ENCODE measurements around the gene SLC9A8.

SLC9A8 gene

DNA sequence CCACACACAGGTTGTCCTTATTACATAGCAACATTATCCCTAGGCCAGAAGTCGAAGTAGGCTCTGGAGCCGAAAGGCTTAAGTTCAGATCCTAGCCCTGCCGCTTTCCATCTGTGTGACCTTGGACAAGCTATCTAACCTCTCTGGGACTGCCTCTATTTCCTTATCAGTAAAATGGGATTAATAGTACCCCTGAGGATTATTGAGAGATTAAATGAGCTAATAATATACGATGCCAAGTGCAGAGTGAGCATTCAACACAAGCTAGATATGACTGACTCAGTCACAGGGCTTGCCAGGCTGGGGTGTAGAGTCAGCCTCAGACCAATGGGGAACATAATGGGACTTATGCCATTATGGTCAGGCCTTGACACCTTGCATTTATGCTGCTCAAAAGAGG is 111.6 kb downstream of the SLC9A8 start:
- DNase-seq: no peak

DNA sequence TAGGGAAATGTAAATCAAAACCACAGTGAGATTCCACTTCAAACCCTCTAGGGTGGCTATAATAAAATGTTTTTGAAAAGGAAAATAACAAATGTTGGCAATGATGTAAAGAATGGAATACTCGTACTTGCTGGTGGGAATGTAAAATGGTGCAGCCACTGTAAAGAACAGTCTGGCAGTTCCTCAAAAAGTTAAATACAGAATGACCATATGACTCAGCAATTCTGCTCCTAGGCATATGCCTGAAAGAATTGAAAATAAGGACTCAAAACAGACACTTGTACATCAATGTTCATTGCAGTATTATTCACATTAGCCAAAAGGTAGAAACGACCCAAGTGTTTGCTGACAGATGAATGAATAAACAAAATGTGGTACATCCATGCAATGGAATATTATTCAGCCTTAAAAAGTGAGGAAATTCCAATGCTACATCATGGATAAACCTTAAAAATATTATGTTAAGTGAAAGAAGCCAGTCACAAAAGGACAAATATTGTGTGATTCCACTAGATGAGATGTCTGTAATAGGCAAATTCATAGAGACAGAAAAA is 113.3 kb downstream of the SLC9A8 start:
- no peak for DNase-seq

DNA sequence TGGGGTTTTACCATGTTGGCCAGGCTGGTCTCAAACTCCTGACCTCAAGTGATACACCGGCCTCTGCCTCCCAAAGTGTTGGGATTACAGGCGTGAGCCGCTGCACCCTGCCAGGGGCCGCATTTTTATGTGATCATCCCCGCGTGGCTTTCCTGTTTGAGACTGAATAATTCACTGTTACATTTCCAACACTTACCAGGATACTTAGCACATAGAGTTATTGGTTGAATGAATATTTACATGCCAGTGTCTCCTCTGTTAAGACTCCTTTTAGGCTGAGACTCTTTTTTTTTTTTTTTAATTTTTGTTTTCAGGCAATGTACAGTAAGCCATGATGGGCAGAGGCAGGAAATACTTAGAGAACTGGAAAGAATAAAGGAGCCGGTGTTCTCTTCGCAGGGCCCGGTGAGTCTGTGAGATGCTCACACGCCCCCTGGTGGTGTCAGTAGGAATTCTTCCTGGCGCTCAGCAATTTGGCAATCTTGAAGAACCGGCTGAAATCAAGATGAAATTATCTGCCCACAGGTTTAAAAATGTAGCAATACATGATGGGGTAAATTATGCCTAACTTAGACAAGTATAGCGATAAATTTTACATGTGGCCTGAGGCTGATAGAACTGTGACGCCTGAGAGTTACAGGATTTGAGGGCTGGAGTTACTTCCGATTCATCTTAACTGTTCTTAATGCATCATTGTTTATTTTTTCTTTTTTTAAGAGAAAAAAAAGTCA is 115.9 kb downstream of the SLC9A8 start:
- DNase-seq: peak; percentile 27

DNA sequence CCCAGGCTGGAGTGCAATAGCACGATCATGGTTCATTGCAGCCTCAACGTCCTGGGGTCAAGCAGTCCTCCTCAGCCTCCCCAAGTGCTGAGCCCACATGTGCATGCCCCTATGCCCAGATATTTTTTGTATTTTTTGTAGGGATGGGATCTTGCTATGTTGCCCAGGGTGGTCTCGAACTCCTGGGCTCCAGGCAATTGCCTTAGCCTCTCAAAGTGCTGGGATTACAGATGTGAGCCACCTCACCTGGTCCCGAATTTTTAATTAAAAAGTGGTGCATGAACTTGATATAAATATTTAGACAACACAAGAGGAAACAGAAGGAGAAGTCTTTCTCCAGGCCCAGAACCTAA is 116.5 kb downstream of the SLC9A8 start:
- no peak for DNase-seq

DNA sequence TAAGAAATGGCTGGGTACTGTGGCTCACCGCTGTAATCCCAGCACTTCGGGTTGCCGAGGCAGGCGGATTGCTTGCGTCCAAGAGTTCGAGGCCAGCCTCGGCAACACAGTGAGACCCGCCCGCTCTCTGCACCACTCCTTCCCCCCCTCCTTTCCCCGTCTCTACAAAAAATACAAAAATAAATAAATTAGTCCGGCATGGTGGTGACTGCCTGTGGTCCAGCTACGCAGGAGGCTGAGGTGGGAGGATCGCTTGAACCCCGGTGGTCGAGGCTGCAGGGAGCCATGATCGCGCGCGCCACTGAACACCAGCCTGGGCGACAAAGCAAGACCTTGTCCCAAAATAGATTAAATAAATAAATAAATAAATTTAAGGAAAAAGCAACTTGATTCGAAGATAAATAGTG is 123.1 kb downstream of the SLC9A8 start:
- no peak for DNase-seq

DNA sequence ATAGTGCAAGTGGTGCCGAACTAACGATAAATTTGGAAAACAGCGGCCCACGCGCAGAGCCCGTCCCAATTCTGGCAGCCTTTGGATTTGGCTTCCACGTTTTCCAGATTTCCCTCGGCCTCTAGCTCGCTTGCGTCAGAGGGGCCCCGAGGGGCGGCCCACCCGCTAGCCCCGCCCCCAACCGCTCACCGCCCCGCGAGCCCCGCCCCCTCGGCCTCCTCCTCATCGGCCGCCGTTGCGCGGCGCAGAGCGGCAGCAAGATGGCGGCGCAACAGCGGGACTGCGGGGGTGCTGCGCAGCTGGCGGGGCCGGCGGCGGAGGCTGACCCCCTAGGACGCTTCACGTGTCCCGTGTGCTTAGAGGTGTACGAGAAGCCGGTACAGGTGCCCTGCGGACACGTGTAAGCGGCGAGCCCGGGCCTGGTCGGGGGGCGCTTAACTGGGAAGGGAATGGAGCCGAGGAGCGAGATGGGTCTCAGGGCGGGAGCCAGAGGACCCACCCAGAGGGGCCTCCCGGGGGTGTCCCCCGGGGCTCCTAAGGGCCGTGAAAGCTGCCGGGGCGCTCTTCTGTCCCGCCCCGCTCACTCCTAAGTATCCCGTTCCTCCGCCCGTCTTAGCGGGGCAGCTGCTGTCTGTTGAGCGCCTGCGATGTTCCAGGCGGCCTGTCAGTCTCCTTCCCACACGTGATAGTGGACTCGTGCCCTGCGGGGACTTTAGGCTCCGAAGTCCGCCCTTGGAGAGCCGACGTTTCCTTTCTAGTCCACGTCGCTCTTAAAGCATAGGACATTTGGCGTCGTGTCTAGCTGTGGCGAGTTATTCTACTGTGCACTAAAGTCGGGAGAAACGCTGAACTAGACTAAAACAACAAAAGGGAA is 123.8 kb downstream of the SLC9A8 start, which contains the start of gene RNF114:
Gene RNF114 (plus strand): TSS at position 245 of the 874 bp plus-strand sequence. CDS start 16 bp downstream, at position 261.
- peak; percentile 76 for DNase-seq

DNA sequence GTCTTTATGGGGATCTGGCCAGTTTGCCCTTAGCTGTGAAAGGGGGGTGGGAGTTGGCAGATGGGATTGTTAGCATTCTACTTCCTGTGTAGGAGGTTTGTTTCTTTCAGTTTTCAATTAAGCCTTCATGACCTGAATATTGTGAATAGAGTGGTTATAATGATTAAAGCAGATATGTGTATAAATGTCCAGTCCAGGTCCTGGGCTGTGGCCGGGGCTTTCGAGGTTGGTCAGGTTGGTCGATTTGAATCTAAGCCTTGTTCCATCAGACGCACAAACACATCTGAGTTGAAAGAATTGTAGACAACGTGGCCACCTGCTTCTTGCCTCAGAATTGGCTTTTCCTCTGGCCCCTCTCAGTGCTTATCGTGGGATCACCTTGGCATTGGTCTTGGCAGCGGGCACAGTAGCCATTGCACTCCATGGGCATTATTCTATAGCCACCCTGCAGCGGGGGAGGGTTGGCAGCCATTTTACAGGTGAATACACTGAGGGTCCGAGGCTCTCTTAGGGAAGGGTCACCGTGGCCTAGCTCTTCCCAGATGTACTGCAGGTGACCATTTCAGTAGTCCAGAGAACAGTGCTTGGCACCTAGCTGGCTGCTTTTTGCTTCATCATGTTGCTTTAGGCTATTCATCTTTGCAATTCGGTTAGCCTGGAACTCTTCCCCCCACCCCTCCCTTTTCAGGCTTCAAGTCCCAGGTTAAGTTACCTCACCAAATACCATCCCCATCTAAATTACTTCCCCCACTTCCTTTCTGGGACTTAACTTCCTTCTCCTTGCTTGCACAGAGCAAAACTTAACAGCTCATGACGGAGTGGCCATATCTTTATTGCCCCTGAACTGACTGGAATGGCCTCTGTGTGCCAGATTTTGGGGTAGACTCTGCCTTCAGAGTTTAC is 124.7 kb downstream of the SLC9A8 start:
- no peak for DNase-seq

DNA sequence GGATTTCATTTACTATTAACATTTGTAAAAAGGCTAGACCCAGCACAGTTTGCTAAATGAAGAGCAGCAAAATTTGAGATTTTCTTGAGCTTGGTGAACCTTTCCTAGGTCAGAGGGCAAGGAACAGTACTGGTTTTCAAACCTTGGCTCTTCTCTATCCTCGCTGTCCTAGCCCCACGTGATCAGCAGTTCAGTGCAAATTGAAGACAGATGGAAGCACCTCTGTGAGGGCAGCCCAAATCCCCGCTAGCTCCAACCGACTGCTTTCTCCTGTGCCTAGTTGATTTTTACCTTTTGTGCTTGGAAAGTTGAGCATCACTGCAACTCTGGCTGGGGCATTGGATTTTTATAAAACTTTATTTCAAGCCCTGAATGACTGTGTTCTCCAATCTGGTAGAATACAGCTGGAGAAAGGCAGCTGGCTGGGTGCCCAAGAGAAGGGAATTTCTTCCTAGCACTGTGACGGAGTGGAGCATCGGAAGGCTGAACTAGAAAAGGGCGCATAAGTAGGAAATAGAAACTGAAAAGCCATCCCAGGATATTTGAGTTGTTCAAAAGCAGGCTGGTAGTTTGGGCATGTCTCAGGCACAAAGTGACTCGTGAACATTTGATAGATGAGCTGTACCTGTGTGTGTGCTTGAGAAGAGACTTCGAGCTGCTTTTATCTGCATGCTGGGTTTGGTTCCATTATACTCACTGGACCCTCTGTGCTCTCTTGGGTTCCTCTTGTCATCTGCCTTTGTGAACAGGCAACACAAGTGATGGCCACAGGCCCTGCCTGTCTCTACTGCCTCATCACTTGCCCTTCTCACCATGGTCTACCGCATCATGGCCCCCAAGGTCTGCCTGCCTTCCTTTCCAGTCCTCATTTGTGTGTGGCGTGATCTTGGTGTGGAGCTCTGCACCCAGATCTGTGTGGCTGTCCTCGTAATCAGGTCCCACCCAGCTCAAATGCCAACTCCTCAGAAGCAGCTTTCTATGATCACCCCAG is 125.8 kb downstream of the SLC9A8 start:
- no peak for DNase-seq

DNA sequence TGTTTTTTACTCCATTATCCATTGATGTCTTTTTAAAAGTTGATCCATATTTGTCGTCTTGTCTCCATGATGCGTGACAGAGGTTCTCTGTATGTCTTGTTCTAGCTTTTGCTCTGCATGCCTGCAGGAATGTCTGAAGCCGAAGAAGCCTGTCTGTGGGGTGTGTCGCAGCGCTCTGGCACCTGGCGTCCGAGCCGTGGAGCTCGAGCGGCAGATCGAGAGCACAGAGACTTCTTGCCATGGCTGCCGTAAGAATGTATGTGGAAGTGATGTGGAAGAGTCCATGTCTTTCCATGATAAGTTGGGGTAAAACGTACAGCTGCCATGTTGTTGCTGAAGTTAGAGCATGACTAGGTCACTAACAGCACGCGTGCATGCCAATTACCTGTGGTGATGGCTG is 128.8 kb downstream of the SLC9A8 start:
- DNase-seq: no peak
